Measurements from ENCODE around the gene EME2. TPM values are rescaled to one million over a fixed set of nuclear protein-coding genes. Genes with fewer than 3 reads are reported as not detected.

EME2 gene
- total RNA-seq, 5 donors from 2014 or later (not counting 1 experiment from before 2014, with no cell fraction given), result 23.0 to 50.6 (median 34.5) TPM

GRCh38 chr16:1786242-1787055 lies 13.8 kb downstream of the EME2 start:
- DNase-seq (no peak), ATAC-seq (replicated peaks in 1 of 4) (no peak)
- no peaks in the 10 kb centered on the region for H3K9me3 ChIP-seq
- no peak overlapping the region for H3K4me3 ChIP-seq (ENCODE audit: control insufficient read depth in 1 of 2, extremely low read depth in 1 of 2, low read length in 1 of 2)
- 96% methylated on average over 51 of the region's 51 CpGs for WGBS (ENCODE audit: insufficient coverage)
- peaks cover 20 to 54% of the 10 kb centered on the region in 2 donors for H3K36me3 ChIP-seq (ENCODE audit: control insufficient read depth in 2 of 2, extremely low read depth in 1 of 2, insufficient read depth in 1 of 2, low read length in 1 of 2)
- ChIA-PET POLR2A (no interaction called here), CTCF (no interaction called here)
- H3K27me3 Mint-ChIP-seq, result no peaks in the 10 kb centered on the region
- H3K27ac Mint-ChIP-seq, result no peak overlapping the region
- H3K27me3 ChIP-seq (replicated peaks in 1 of 2; ENCODE audit: control insufficient read depth in 2 of 2, extremely low read depth in 1 of 2, insufficient read depth in 2 of 2, low read length in 1 of 2), result no peaks in the 10 kb centered on the region
- H3K4me3 Mint-ChIP-seq, result no peak overlapping the region
- peaks cover 5% of the 10 kb centered on the region for H3K36me3 Mint-ChIP-seq
- H3K9me3 Mint-ChIP-seq, result no peaks in the 10 kb centered on the region
- H3K4me1 ChIP-seq (ENCODE audit: control insufficient read depth in 1 of 2, extremely low read depth in 1 of 2, insufficient read depth in 2 of 2, low read length in 2 of 2), result peaks cover under 1 to 50% of the 10 kb centered on the region in 2 experiments
- peaks cover 9 to 34% (median 26%) of the 10 kb centered on the region in 3 donors for H3K4me1 Mint-ChIP-seq
- no peak overlapping the region for H3K27ac ChIP-seq (ENCODE audit: low read length)

- peaks cover 0 to 45% of the 10 kb centered on the region in 2 experiments for H3K4me1 ChIP-seq (ENCODE audit: control insufficient read depth in 1 of 2, extremely low read depth in 1 of 2, insufficient read depth in 2 of 2, low read length in 2 of 2)
- peaks cover 20 to 54% of the 10 kb centered on the region in 2 donors for H3K36me3 ChIP-seq (ENCODE audit: control insufficient read depth in 2 of 2, extremely low read depth in 1 of 2, insufficient read depth in 1 of 2, low read length in 1 of 2)
- H3K36me3 Mint-ChIP-seq, result peaks cover 5% of the 10 kb centered on the region
- no peaks in the 10 kb centered on the region for H3K27me3 Mint-ChIP-seq
- 90% methylated on average over 6 of the region's 6 CpGs for WGBS (ENCODE audit: insufficient coverage)
- H3K9me3 Mint-ChIP-seq, result no peaks in the 10 kb centered on the region
- H3K27ac ChIP-seq (ENCODE audit: low read length), result no peak overlapping the region
- ChIA-PET CTCF (no interaction called here), POLR2A (no interaction called here)
- H3K4me3 ChIP-seq (ENCODE audit: control insufficient read depth in 1 of 2, extremely low read depth in 1 of 2, low read length in 1 of 2), result no peak overlapping the region
- no peaks in the 10 kb centered on the region for H3K9me3 ChIP-seq
- peaks cover 4 to 29% (median 22%) of the 10 kb centered on the region in 3 donors for H3K4me1 Mint-ChIP-seq
- H3K4me3 Mint-ChIP-seq, result no peak overlapping the region
- no peak for ATAC-seq (replicated peaks in 1 of 4)
- no peaks in the 10 kb centered on the region for H3K27me3 ChIP-seq (replicated peaks in 1 of 2; ENCODE audit: control insufficient read depth in 2 of 2, extremely low read depth in 1 of 2, insufficient read depth in 2 of 2, low read length in 1 of 2)
- no peak for DNase-seq
- H3K27ac Mint-ChIP-seq, result no peak overlapping the region
Observed at GRCh38 chr16:1787056-1787321, 14.4 kb downstream of the EME2 start.

DNA sequence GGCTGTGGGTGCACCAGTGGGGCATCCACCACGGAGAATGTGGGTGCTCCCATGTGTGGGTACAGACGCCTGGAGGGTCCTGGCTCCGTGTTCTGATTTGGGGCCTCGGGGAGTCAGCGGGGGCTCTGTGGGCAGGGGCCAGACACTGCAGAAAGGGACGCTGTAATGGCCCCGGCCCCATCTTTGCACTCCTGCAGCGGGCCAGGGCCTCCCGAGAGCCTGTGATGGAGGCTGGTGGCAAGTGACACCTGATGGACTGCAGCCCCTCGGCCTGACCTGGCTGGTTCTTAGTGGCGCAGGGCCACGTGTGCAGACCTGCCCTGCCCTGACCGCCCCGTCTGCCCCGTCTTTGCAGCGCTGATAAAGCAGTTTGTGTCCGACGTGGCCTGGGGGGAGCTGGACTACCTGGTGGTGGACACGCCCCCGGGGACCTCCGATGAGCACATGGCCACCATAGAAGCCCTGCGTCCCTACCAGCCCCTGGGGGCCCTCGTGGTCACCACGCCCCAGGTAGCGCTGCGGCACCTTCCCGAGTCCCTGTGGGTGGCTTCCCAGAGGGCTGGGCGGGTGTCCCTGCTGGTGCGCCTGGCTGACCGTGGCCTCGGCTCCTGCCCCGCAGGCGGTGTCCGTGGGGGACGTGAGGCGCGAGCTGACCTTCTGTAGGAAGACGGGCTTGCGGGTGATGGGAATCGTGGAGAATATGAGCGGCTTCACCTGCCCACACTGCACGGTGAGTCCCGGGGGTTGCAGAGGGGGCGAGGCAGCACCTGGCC lies 14.9 kb downstream of the EME2 start:
- Mint-ChIP-seq H3K27me3 (no peaks in the 10 kb centered on the region), H3K4me3 (no peak overlapping the region), H3K4me1 (peaks cover 4 to 28% (median 22%) of the 10 kb centered on the region in 3 donors), H3K9me3 (no peaks in the 10 kb centered on the region), H3K27ac (no peak overlapping the region), H3K36me3 (peaks cover 5% of the 10 kb centered on the region)
- no peak for DNase-seq
- WGBS (ENCODE audit: insufficient coverage), result 96% methylated on average over 44 of the region's 44 CpGs
- Histone ChIP-seq H3K4me3 (ENCODE audit: control insufficient read depth in 1 of 2, extremely low read depth in 1 of 2, low read length in 1 of 2) (no peak overlapping the region), H3K9me3 (no peaks in the 10 kb centered on the region), H3K36me3 (ENCODE audit: control insufficient read depth in 2 of 2, extremely low read depth in 1 of 2, insufficient read depth in 1 of 2, low read length in 1 of 2) (peaks cover 22 to 54% of the 10 kb centered on the region in 2 donors), H3K4me1 (ENCODE audit: control insufficient read depth in 1 of 2, extremely low read depth in 1 of 2, insufficient read depth in 2 of 2, low read length in 2 of 2) (peaks cover 0 to 45% of the 10 kb centered on the region in 2 experiments), H3K27me3 (replicated peaks in 1 of 2; ENCODE audit: control insufficient read depth in 2 of 2, extremely low read depth in 1 of 2, insufficient read depth in 2 of 2, low read length in 1 of 2) (no peaks in the 10 kb centered on the region), H3K27ac (ENCODE audit: low read length) (no peak overlapping the region)
- no peak for ATAC-seq (replicated peaks in 1 of 4)
- CTCF ChIA-PET, result no interaction called here
- POLR2A ChIA-PET, result no interaction called here

DNA sequence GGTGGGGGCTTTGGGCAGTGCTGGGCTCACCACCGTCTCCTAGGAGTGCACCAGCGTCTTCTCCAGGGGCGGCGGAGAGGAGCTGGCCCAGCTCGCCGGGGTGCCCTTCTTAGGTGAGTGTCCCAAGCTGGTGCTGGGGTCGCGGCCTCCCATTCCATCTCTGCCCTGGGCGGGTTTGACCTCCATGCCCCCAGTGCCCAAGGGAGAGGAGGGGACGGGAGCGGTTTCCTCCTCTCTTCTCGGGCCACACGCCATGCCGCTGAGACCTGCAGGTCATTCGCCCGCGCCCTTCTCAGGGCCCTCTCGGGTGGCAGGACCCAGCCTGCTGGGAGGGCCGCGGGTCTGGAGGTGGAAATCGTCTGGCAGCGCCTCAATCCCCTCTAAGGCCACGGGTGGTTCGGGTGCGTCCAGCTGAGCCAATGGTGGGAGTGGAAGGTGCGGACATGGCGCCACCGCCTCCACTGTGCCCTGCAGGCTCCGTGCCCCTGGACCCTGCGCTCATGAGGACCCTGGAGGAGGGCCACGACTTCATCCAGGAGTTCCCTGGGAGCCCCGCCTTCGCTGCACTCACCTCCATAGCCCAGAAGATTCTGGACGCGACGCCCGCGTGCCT lies 15.6 kb downstream of the EME2 start:
- Histone ChIP-seq H3K27me3 (replicated peaks in 1 of 2; ENCODE audit: control insufficient read depth in 2 of 2, extremely low read depth in 1 of 2, insufficient read depth in 2 of 2, low read length in 1 of 2) (no peaks in the 10 kb centered on the region), H3K9me3 (no peaks in the 10 kb centered on the region), H3K4me1 (ENCODE audit: control insufficient read depth in 1 of 2, extremely low read depth in 1 of 2, insufficient read depth in 2 of 2, low read length in 2 of 2) (peaks cover 0 to 43% of the 10 kb centered on the region in 2 experiments), H3K36me3 (ENCODE audit: control insufficient read depth in 2 of 2, extremely low read depth in 1 of 2, insufficient read depth in 1 of 2, low read length in 1 of 2) (peaks cover 23 to 54% of the 10 kb centered on the region in 2 donors), H3K27ac (ENCODE audit: low read length) (no peak overlapping the region), H3K4me3 (ENCODE audit: control insufficient read depth in 1 of 2, extremely low read depth in 1 of 2, low read length in 1 of 2) (no peak overlapping the region)
- Mint-ChIP-seq H3K4me1 (peaks cover 4 to 23% (median 21%) of the 10 kb centered on the region in 3 donors), H3K27ac (no peak overlapping the region), H3K36me3 (peaks cover 5% of the 10 kb centered on the region), H3K27me3 (no peaks in the 10 kb centered on the region), H3K9me3 (no peaks in the 10 kb centered on the region), H3K4me3 (no peak overlapping the region)
- 94% methylated on average over 19 of the region's 38 CpGs for WGBS (ENCODE audit: insufficient coverage)
- ATAC-seq (replicated peaks in 1 of 4) (no peak), DNase-seq (no peak)
- CTCF ChIA-PET, result no interaction called here
- POLR2A ChIA-PET, result no interaction called here

DNA sequence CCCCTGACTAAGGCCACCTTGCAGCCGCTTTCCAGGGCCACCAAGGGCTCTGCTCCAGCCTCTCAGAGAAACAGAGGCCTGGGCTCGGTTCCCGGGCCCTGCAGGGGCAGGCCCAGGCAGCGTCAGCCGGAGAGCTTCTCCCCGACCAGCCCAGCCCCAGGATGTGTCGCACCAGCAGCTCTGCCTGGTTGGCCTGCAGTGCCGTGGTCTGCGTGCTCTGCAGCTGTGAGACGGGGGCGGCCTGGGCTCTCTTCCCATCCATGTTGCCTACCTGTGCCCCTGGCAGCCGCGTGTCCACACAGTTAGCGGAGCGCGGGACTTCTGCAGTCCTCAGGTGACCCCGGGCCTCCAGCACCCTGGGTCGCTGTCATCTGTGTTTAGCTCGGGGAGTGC lies 16.1 kb downstream of the EME2 start:
- Histone ChIP-seq H3K4me3 (ENCODE audit: control insufficient read depth in 1 of 2, extremely low read depth in 1 of 2, low read length in 1 of 2) (no peak overlapping the region), H3K4me1 (ENCODE audit: control insufficient read depth in 1 of 2, extremely low read depth in 1 of 2, insufficient read depth in 2 of 2, low read length in 2 of 2) (peaks cover 0 to 38% of the 10 kb centered on the region in 2 experiments), H3K36me3 (ENCODE audit: control insufficient read depth in 2 of 2, extremely low read depth in 1 of 2, insufficient read depth in 1 of 2, low read length in 1 of 2) (peaks cover 23 to 54% of the 10 kb centered on the region in 2 donors), H3K27me3 (replicated peaks in 1 of 2; ENCODE audit: control insufficient read depth in 2 of 2, extremely low read depth in 1 of 2, insufficient read depth in 2 of 2, low read length in 1 of 2) (no peaks in the 10 kb centered on the region), H3K9me3 (no peaks in the 10 kb centered on the region), H3K27ac (ENCODE audit: low read length) (no peak overlapping the region)
- H3K36me3 Mint-ChIP-seq, result peaks cover 5% of the 10 kb centered on the region
- H3K9me3 Mint-ChIP-seq, result no peaks in the 10 kb centered on the region
- DNase-seq (no peak), ATAC-seq (replicated peaks in 1 of 4) (no peak)
- CTCF ChIA-PET, result no interaction called here
- peaks cover 4 to 18% (median 16%) of the 10 kb centered on the region in 3 donors for H3K4me1 Mint-ChIP-seq
- WGBS (ENCODE audit: insufficient coverage), result 92% methylated on average over 19 of the region's 19 CpGs
- H3K4me3 Mint-ChIP-seq, result no peak overlapping the region
- no peak overlapping the region for H3K27ac Mint-ChIP-seq
- POLR2A ChIA-PET, result no interaction called here
- no peaks in the 10 kb centered on the region for H3K27me3 Mint-ChIP-seq

- H3K27ac Mint-ChIP-seq, result no peak overlapping the region
- H3K36me3 ChIP-seq (ENCODE audit: control insufficient read depth in 2 of 2, extremely low read depth in 1 of 2, insufficient read depth in 1 of 2, low read length in 1 of 2), result peaks cover 23 to 50% of the 10 kb centered on the region in 2 donors
- 91% methylated on average over 5 of the region's 25 CpGs for WGBS (ENCODE audit: insufficient coverage)
Observed at GRCh38 chr16:1789643-1790045, 17.0 kb downstream of the EME2 start.

More at GRCh38 chr16:1789643-1790045, 17.0 kb downstream of the EME2 start:
- Histone ChIP-seq H3K4me1 (ENCODE audit: control insufficient read depth in 1 of 2, extremely low read depth in 1 of 2, insufficient read depth in 2 of 2, low read length in 2 of 2) (peaks cover 0 to 30% of the 10 kb centered on the region in 2 experiments), H3K27me3 (replicated peaks in 1 of 2; ENCODE audit: control insufficient read depth in 2 of 2, extremely low read depth in 1 of 2, insufficient read depth in 2 of 2, low read length in 1 of 2) (no peaks in the 10 kb centered on the region), H3K9me3 (no peaks in the 10 kb centered on the region), H3K27ac (ENCODE audit: low read length) (no peak overlapping the region), H3K4me3 (ENCODE audit: control insufficient read depth in 1 of 2, extremely low read depth in 1 of 2, low read length in 1 of 2) (no peak overlapping the region)
- ChIA-PET CTCF (no interaction called here), POLR2A (interaction anchor here in 1 of 2 donors (0.6 kb wide), 1 partner anchor 382 kb away, joined by 5 read pairs; no protein-coding TSS in a partner anchor)
- Mint-ChIP-seq H3K4me3 (no peak overlapping the region), H3K4me1 (peaks cover 4 to 14% (median 11%) of the 10 kb centered on the region in 3 donors), H3K36me3 (peaks cover 5% of the 10 kb centered on the region), H3K9me3 (no peaks in the 10 kb centered on the region), H3K27me3 (no peaks in the 10 kb centered on the region)
- DNase-seq (no peak), ATAC-seq (replicated peaks in 1 of 4) (no peak)
